BJ (cell line): ENCODE results near the gene DUT. TPM values are rescaled to one million over a fixed set of nuclear protein-coding genes. Genes with fewer than 3 reads are reported as not detected.
A peak's percentile ranks its signal among the peaks of the same experiment; 100 is the strongest.

ENCODE experiments used
- CTCF ChIA-PET: fragments of 350-600 bp; formaldehyde crosslinking; extraction: SDS; loops from one replicate; lab custom pipeline; 2021; ENCODE audit warnings: antibody characterized with exemption, inconsistent platforms; lab: Yijun Ruan, JAX
- POLR2A ChIA-PET: fragments of 300-600 bp; sonication (Branson Sonifier 250); formaldehyde crosslinking; extraction: SDS; loops from one replicate; lab custom pipeline; 2021; ENCODE audit warnings: antibody characterized with exemption; lab: Charles Lee
- DNase-seq: peaks from one replicate; pipeline ENCODE4 v3.0.0-alpha.2; 2011; ENCODE audit warnings: low read depth
- H3K27me3 ChIP-seq: 2 replicates; pipeline ENCODE4 v1.6.0; 2011; ENCODE audit warnings: low read length; ENCODE audit not compliant: control insufficient read depth, insufficient read depth
- H3K36me3 ChIP-seq: 2 replicates; pipeline ENCODE4 v1.5.1; 2011; ENCODE audit warnings: low read length; ENCODE audit not compliant: control insufficient read depth, insufficient read depth
- H3K4me3 ChIP-seq: 2 replicates; pipeline ENCODE4 v1.5.1; 2011; ENCODE audit warnings: low read depth, mild to moderate bottlenecking, control low read depth, low read length
- CTCF ChIP-seq: IDR thresholded peaks from 2 replicates; pipeline ENCODE4 v1.5.1; 2011; ENCODE audit warnings: low read depth, mild to moderate bottlenecking, control low read depth, inconsistent platforms, low read length, moderate library complexity; ENCODE audit not compliant: insufficient read depth
- polyA plus RNA-seq: library from polyadenylated mRNA; depleted of rRNA; stranded (reverse); fragments of >200 nt; gene quantifications from 2 replicates; pipeline ENCODE4 v1.2.3, GENCODE V29; 2011

Gene DUT
- polyA plus RNA-seq, 1 experiment = 49.3 TPM

DNA sequence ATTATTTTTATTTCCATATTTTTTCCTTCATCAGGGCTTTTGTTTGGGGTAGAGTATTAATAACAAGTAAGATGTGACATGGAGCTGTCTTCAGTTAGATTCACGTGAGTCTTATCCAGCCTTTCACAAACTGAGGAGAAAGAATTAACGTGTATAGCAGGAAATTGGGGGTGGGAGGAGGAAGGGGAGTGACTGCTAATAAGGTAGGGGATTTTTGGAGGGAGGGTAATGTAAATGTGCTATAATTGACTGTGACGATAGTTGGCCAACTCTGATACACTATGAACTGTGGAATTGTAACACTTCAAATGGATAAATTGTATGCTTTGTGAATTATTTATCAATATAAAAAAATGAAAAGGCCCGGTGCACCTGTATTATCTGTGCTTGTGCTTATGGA is 8.9 kb downstream of the DUT start:
- ChIA-PET POLR2A (no interaction called here), CTCF (interaction anchor here (1.4 kb wide), 1 partner anchor 17 kb away, joined by 10 read pairs; no protein-coding TSS in a partner anchor)
- no peaks in the 10 kb centered on the region for H3K27me3 ChIP-seq
- no peak overlapping the region for H3K4me3 ChIP-seq
- TF ChIP-seq CTCF = no peak
- DNase-seq = no peak
- H3K36me3 ChIP-seq = no peaks in the 10 kb centered on the region

DNA sequence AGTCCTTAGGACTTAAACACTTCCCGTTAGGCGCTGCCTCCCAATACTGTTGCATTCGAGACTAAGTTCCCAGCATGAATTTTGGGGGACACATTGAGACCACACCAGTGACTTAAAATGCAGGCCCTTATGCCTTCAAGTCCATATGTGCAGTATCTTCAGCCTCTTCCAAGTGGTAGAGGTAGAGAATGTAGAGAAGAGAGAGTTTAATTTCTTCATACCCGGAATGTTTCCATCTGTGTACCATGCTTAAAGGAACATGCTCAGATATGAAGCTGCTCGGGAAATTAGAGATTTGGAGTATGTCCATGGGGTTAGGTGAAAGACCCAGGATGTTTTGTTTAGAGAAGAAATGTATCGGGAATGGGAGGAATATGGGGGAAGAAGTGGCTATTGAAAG is 12.6 kb downstream of the DUT start:
- CTCF ChIA-PET = no interaction called here

GRCh38 chr15:48345516-48345915 is 14.3 kb downstream of the DUT start:
- H3K4me3 ChIP-seq = no peak overlapping the region
- no peak for DNase-seq
- H3K27me3 ChIP-seq = no peaks in the 10 kb centered on the region
- no peak for TF ChIP-seq CTCF
- ChIA-PET CTCF (no interaction called here), POLR2A (no interaction called here)
- H3K36me3 ChIP-seq = no peaks in the 10 kb centered on the region

More for the DNA sequence above, 12.6 kb downstream of the DUT start:
- no peak for TF ChIP-seq CTCF
- no peaks in the 10 kb centered on the region for H3K36me3 ChIP-seq
- no peak for DNase-seq
- POLR2A ChIA-PET = no interaction called here
- H3K4me3 ChIP-seq = no peak overlapping the region
- no peaks in the 10 kb centered on the region for H3K27me3 ChIP-seq

DNA sequence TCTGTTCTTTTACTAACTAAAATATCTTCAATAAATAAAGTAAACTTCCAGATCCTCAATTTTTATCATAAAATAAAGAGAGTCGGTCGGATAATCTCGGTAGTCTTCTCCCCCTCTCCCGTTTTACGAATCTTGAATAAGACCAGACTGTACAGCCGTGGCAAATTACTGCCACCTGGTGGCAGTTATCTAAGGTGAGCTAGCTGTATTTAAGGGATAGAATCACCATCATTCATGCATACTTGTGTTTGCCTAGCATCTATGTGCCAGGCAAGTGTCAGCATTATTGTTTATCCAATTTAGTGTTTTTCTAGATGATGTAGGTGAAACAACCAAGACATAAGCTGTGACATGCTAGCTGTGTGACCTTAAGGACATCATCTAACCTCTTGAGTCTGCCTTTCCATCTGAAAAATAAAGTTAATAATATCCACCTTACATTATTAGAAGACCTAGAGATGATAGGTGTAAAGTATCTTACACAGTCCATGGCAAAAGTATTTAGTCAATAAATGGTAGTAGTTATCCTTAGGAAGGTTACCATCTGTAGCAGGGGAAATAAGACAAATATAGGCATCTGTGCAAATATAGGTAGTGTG is 21.3 kb downstream of the DUT start:
- H3K27me3 ChIP-seq = no peaks in the 10 kb centered on the region
- no peak for DNase-seq
- CTCF ChIA-PET = interaction anchor here (0.6 to 2.1 kb wide), 14 partner anchors 11 to 1158 kb away, joined by 3 to 14 read pairs (median 4); no protein-coding TSS in a partner anchor
- peak; percentile 74 for TF ChIP-seq CTCF
- H3K36me3 ChIP-seq = no peaks in the 10 kb centered on the region
- POLR2A ChIA-PET = no interaction called here
- no peak overlapping the region for H3K4me3 ChIP-seq

GRCh38 chr15:48354694-48355303 is 23.6 kb downstream of the DUT start:
- no peak overlapping the region for H3K4me3 ChIP-seq
- POLR2A ChIA-PET = interaction anchor here (0.5 to 0.6 kb wide), 2 partner anchors 706 to 1777 kb away, joined by 3 to 6 read pairs; no protein-coding TSS in a partner anchor
- no peaks in the 10 kb centered on the region for H3K27me3 ChIP-seq
- no peak for DNase-seq
- TF ChIP-seq CTCF = no peak
- H3K36me3 ChIP-seq = no peaks in the 10 kb centered on the region
- CTCF ChIA-PET = interaction anchor here (0.6 to 3.6 kb wide), 5 partner anchors 14 to 1991 kb away, joined by 3 to 10 read pairs (median 5); partner anchors contain the start of gene SHC4
